Measurements from ENCODE around the gene CDR2L.

The CDR2L gene

DNA sequence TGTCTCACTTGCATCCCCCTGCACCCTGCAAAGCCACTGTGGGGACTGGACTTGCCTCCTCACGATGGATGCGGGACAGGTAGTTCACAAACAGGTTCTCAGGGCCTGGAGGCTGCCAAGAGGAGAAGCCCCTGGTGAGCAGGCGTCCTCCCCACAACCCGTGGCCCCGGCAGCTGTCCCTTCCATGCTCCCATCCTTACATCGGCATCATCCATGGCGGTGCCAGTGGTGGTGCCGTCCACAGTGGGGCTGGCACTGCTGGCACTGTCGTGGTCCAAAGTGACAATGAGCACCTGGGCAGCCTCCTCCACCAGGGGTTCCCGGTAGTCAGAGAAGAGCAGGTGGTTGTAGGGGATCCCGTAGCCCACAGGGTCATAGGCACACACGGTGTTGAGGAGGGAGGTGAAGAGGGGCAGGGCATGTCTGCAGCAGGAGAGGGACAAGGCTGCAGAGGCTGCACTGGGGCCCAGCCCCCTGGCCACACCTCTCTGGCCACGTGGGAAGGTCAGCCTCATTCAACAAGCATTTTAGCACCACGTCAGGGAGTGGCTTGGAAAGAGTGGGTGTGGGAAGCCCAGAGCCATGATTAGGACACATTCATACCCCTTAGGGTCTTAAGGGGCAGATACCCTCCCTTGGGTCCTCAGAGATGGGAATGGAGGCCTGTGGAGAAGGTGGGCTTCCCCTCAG, 27.5 kb upstream of the CDR2L start:
- Histone ChIP-seq H3K9me2 (replicated peaks; ENCODE audit: insufficient read depth, low read length) (no peaks in the 10 kb centered on the region), H3K4me1 (ENCODE audit: low read length) (peaks cover 4% of the 10 kb centered on the region), H3K4me2 (ENCODE audit: low read depth, low read length) (no peak overlapping the region), H3K27ac (ENCODE audit: low read length) (no peak overlapping the region), H3K9me3 (replicated peaks; ENCODE audit: insufficient read depth, low read length) (no peaks in the 10 kb centered on the region), H3K36me3 (replicated peaks; ENCODE audit: insufficient read depth, low read length) (no peaks in the 10 kb centered on the region), H3K79me2 (ENCODE audit: low read length) (no peaks in the 10 kb centered on the region), H3F3A (ENCODE audit: insufficient read depth, low read length) (no peaks in the 10 kb centered on the region), H3K4me3 (ENCODE audit: low read length) (no peak overlapping the region), H3K27me3 (replicated peaks; ENCODE audit: insufficient read depth, low read length) (peaks cover 29% of the 10 kb centered on the region), H2AFZ (ENCODE audit: low read length) (no peak overlapping the region), H4K20me1 (ENCODE audit: insufficient read depth, low read length) (no peaks in the 10 kb centered on the region), H3K9ac (ENCODE audit: low read length) (no peak overlapping the region)
- no peak for DNase-seq
- TF ChIP-seq EZH2 (optimal IDR thresholded peaks at IDR 0.05; ENCODE audit: low read depth, low read length): no peak
- TF ChIP-seq EZH2phosphoT487 (IDR thresholded peaks at IDR 0.05; ENCODE audit: low read length): no peak
- TF ChIP-seq, protein P1, sequence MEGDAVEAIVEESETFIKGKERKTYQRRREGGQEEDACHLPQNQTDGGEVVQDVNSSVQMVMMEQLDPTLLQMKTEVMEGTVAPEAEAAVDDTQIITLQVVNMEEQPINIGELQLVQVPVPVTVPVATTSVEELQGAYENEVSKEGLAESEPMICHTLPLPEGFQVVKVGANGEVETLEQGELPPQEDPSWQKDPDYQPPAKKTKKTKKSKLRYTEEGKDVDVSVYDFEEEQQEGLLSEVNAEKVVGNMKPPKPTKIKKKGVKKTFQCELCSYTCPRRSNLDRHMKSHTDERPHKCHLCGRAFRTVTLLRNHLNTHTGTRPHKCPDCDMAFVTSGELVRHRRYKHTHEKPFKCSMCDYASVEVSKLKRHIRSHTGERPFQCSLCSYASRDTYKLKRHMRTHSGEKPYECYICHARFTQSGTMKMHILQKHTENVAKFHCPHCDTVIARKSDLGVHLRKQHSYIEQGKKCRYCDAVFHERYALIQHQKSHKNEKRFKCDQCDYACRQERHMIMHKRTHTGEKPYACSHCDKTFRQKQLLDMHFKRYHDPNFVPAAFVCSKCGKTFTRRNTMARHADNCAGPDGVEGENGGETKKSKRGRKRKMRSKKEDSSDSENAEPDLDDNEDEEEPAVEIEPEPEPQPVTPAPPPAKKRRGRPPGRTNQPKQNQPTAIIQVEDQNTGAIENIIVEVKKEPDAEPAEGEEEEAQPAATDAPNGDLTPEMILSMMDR (IDR thresholded peaks at IDR 0.05; ENCODE audit: low read length): no peak

DNA sequence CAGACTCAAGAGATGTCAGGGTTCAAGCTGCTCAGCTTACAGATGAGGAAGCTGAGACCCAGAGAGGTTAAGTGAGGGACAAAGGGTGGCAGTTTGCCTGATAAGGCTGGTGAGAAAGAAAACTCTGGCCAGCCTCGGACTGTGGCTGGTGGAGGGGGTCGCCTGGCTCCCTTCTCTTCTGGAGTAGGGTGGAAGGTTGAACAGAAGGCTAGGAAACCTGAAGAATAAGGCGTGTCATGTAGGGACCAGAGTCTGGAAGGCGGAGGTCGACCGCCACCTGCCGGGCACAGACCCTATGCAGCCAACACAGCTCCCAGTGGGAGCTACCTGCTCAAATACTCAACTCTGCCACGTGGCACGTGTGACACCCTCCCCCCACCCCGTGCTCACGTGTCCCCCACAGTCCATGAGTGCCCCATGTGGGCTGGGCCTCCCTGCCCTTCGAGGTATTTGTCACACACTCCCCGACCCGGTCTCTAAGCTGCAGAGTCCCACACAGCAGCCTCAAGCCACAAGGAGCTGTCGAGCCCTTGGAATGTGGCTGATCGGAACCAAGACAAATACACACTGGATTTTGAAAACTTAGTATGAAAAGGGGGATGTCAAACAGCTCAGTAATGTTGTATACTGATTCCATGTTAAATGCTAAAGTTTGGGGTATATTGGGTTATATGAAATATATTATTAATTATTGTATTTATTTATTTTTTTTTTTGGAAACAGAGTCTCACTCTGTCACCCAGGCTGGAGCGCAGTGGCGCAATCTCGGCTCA, 26.7 kb upstream of the CDR2L start:
- Histone ChIP-seq H3K27me3 (replicated peaks; ENCODE audit: insufficient read depth, low read length) (peaks cover 26% of the 10 kb centered on the region), H3K4me3 (ENCODE audit: low read length) (no peak overlapping the region), H3K9me2 (replicated peaks; ENCODE audit: insufficient read depth, low read length) (no peaks in the 10 kb centered on the region), H3K27ac (ENCODE audit: low read length) (no peak overlapping the region), H2AFZ (ENCODE audit: low read length) (peak overlapping the region; percentile 61; the same call in 1 of the 2 replicates), H3K4me1 (ENCODE audit: low read length) (peaks cover 4% of the 10 kb centered on the region), H4K20me1 (ENCODE audit: insufficient read depth, low read length) (no peaks in the 10 kb centered on the region), H3K4me2 (ENCODE audit: low read depth, low read length) (peak overlapping the region; percentile 57; the same call in 1 of the 2 replicates), H3K79me2 (ENCODE audit: low read length) (no peaks in the 10 kb centered on the region), H3K9me3 (replicated peaks; ENCODE audit: insufficient read depth, low read length) (no peaks in the 10 kb centered on the region), H3K36me3 (replicated peaks; ENCODE audit: insufficient read depth, low read length) (no peaks in the 10 kb centered on the region), H3F3A (ENCODE audit: insufficient read depth, low read length) (no peaks in the 10 kb centered on the region), H3K9ac (ENCODE audit: low read length) (no peak overlapping the region)
- DNase-seq: peak; percentile 77
- no peak for TF ChIP-seq EZH2phosphoT487 (IDR thresholded peaks at IDR 0.05; ENCODE audit: low read length)
- TF ChIP-seq EZH2 (optimal IDR thresholded peaks at IDR 0.05; ENCODE audit: low read depth, low read length): no peak
- TF ChIP-seq, protein P1 (IDR thresholded peaks at IDR 0.05; ENCODE audit: low read length): peak; percentile 80

DNA sequence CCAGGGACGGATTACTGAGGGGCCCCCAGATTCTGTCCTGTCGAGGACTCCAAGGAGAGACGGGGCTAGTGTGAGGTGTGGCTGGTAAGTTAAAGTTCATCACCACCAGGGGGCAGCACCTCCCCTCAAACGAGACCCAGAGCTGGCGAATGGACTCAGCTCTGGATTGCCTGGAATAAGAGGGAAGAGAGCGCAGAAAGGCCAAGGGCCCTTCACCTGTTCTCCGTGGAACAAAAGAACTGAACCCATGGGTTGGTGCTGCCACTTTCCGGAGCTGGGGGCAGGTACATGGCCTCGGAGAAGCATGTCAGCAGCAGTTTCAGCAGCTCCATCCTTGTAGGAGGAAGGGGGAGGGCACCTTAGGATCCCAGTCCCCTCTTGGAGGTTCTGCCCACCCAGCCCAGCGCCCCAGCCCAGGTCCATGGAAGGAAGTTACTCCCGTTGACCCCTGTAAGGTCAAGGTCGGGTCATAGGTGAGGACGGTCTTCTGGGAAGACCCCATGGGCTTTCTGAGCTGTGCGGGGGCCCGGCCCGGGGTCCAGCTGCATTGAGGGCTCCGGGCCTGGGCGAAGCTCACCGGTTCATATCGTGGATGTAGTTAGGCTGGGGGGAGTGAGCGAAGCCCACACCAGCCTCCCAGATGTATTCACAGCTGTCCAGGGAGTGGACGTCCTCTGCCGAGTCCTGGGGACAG, 25.6 kb upstream of the CDR2L start:
- Histone ChIP-seq H3K9ac (ENCODE audit: low read length) (no peak overlapping the region), H3K9me3 (replicated peaks; ENCODE audit: insufficient read depth, low read length) (no peaks in the 10 kb centered on the region)
- DNase-seq: peak; percentile 72

More for the DNA sequence above, 25.6 kb upstream of the CDR2L start:
- H3K9me2 ChIP-seq (replicated peaks; ENCODE audit: insufficient read depth, low read length): no peaks in the 10 kb centered on the region
- no peak overlapping the region for H2AFZ ChIP-seq (ENCODE audit: low read length)
- H3K4me3 ChIP-seq (ENCODE audit: low read length): no peak overlapping the region
- H3K27ac ChIP-seq (ENCODE audit: low read length): no peak overlapping the region
- no peaks in the 10 kb centered on the region for H3F3A ChIP-seq (ENCODE audit: insufficient read depth, low read length)
- no peak for TF ChIP-seq EZH2 (optimal IDR thresholded peaks at IDR 0.05; ENCODE audit: low read depth, low read length)
- TF ChIP-seq EZH2phosphoT487 (IDR thresholded peaks at IDR 0.05; ENCODE audit: low read length): no peak
- TF ChIP-seq, protein P1 (IDR thresholded peaks at IDR 0.05; ENCODE audit: low read length): peak; percentile 75
- peaks cover 4% of the 10 kb centered on the region for H3K4me1 ChIP-seq (ENCODE audit: low read length)
- peaks cover 15% of the 10 kb centered on the region for H3K27me3 ChIP-seq (replicated peaks; ENCODE audit: insufficient read depth, low read length)
- peak overlapping the region; percentile 23; the same call in 1 of the 2 replicates for H3K4me2 ChIP-seq (ENCODE audit: low read depth, low read length)
- H4K20me1 ChIP-seq (ENCODE audit: insufficient read depth, low read length): no peaks in the 10 kb centered on the region
- no peaks in the 10 kb centered on the region for H3K36me3 ChIP-seq (replicated peaks; ENCODE audit: insufficient read depth, low read length)
- no peaks in the 10 kb centered on the region for H3K79me2 ChIP-seq (ENCODE audit: low read length)
